Measurements from ENCODE around the gene KAZN. TPM values are rescaled to one million over a fixed set of nuclear protein-coding genes. Genes with fewer than 3 reads are reported as not detected.

KAZN gene
- polyA plus RNA-seq, 1 donor from 2014 or later: 20.6 TPM

DNA sequence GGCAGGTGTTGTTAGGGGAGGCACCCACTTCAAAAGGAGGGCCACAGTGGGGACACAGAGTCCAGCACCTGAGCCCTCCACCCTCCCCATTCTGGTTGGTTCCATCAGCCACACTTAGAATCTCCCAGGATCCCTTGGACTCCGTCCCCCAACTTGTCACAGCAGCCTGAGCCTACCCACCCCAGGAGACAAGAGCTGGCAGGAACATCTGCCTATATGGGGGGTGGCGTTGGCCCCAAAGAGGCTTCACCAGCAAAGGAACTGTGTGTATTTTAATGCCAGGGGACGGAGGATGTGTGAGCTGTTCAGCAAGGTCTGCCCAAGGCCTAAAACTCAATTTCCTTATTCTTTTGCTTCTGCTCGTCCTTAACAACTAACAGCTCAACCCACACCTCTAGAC is 468.7 kb downstream of the KAZN start:
- no peak overlapping the region for H3K4me3 ChIP-seq (ENCODE audit: low read length)
- H3K27ac ChIP-seq (ENCODE audit: low read length): no peak overlapping the region

DNA sequence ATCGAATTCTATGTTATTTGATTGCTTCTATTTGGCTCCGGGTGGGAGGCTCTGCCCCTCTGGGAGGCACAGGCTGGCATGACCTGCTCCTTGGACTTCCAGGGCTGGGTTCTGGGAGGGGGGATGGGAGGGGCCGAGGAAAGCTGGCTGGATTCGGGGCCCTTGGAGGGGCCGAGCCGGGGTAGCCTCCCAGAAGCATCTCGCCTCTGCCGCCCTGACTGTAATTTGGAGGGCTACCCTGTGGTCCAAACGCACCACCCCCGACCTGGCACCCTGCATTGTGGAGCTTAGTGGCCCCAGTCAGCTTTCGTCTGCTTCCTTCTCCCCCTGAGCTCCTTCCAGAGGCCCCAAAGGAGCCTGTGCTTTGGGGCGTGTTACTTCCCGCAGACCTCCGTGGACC is 469.7 kb downstream of the KAZN start:
- Histone ChIP-seq H3K79me2 (replicated peaks; ENCODE audit: insufficient read depth, low read length) (no peaks in the 10 kb centered on the region), H3K27ac (ENCODE audit: low read length) (no peak overlapping the region), H3K27me3 (ENCODE audit: insufficient read depth, low read depth, low read length) (no peaks in the 10 kb centered on the region), H3K36me3 (ENCODE audit: insufficient read depth, low read length) (peaks cover 6% of the 10 kb centered on the region), H4K20me1 (ENCODE audit: insufficient read depth) (no peaks in the 10 kb centered on the region), H3F3A (ENCODE audit: insufficient read depth, low read length, poor library complexity, severe bottlenecking) (no peaks in the 10 kb centered on the region), H3K9me2 (ENCODE audit: insufficient read depth, low read length) (no peaks in the 10 kb centered on the region), H3K4me2 (ENCODE audit: low read length) (no peak overlapping the region), H3K4me3 (ENCODE audit: low read length) (no peak overlapping the region), H3K9ac (ENCODE audit: low read length) (no peak overlapping the region), H3K9me3 (ENCODE audit: low read length) (no peaks in the 10 kb centered on the region), H2AFZ (ENCODE audit: low read depth, low read length) (no peak overlapping the region)
- TF ChIP-seq POLR2AphosphoS5 (IDR thresholded peaks at IDR 0.05) (no peak), SMC3 (conservative IDR thresholded peaks at IDR 0.05; ENCODE audit: poor library complexity) (no peak), EP300 (conservative IDR thresholded peaks at IDR 0.05; ENCODE audit: poor library complexity, severe bottlenecking) (no peak), MXI1 (conservative IDR thresholded peaks at IDR 0.05; ENCODE audit: poor library complexity, severe bottlenecking) (no peak), EZH2 (IDR thresholded peaks at IDR 0.05; ENCODE audit: borderline replicate concordance, insufficient read depth, low read length, poor library complexity, severe bottlenecking) (no peak), CTCF (IDR thresholded peaks at IDR 0.05; ENCODE audit: poor library complexity, severe bottlenecking) (no peak)

More for the DNA sequence above, 468.7 kb downstream of the KAZN start:
- Histone ChIP-seq H3F3A (ENCODE audit: insufficient read depth, low read length, poor library complexity, severe bottlenecking) (no peaks in the 10 kb centered on the region), H3K79me2 (replicated peaks; ENCODE audit: insufficient read depth, low read length) (no peaks in the 10 kb centered on the region), H3K9me3 (ENCODE audit: low read length) (no peaks in the 10 kb centered on the region), H4K20me1 (ENCODE audit: insufficient read depth) (no peaks in the 10 kb centered on the region), H3K36me3 (ENCODE audit: insufficient read depth, low read length) (peaks cover 6% of the 10 kb centered on the region), H3K9ac (ENCODE audit: low read length) (no peak overlapping the region), H2AFZ (ENCODE audit: low read depth, low read length) (no peak overlapping the region), H3K4me2 (ENCODE audit: low read length) (no peak overlapping the region), H3K9me2 (ENCODE audit: insufficient read depth, low read length) (no peaks in the 10 kb centered on the region), H3K27me3 (ENCODE audit: insufficient read depth, low read depth, low read length) (no peaks in the 10 kb centered on the region)
- no peak for TF ChIP-seq SMC3 (conservative IDR thresholded peaks at IDR 0.05; ENCODE audit: poor library complexity)
- no peak for TF ChIP-seq CTCF (IDR thresholded peaks at IDR 0.05; ENCODE audit: poor library complexity, severe bottlenecking)
- TF ChIP-seq TAF1 (IDR thresholded peaks at IDR 0.05; ENCODE audit: low read depth): no peak
- TF ChIP-seq EZH2 (IDR thresholded peaks at IDR 0.05; ENCODE audit: borderline replicate concordance, insufficient read depth, low read length, poor library complexity, severe bottlenecking): no peak
- TF ChIP-seq REST (IDR thresholded peaks at IDR 0.05; ENCODE audit: borderline replicate concordance): no peak
- TF ChIP-seq EP300 (conservative IDR thresholded peaks at IDR 0.05; ENCODE audit: poor library complexity, severe bottlenecking): no peak
- no peak for TF ChIP-seq RAD21 (conservative IDR thresholded peaks at IDR 0.05)
- no peak for TF ChIP-seq POLR2AphosphoS5 (IDR thresholded peaks at IDR 0.05)
- TF ChIP-seq MXI1 (conservative IDR thresholded peaks at IDR 0.05; ENCODE audit: poor library complexity, severe bottlenecking): no peak
